ENCODE results near the gene NDUFS7. TPM values are rescaled to one million over a fixed set of nuclear protein-coding genes. Genes with fewer than 3 reads are reported as not detected.
"Not testable (repeated sequence)": the region's sequence is repeated elsewhere in the genome, so short reads cannot be mapped to it uniquely, and the experiment has no call there.

Gene NDUFS7
- total and polyA plus RNA-seq, 12 donors = 4.7 to 286 (median 148) TPM

DNA sequence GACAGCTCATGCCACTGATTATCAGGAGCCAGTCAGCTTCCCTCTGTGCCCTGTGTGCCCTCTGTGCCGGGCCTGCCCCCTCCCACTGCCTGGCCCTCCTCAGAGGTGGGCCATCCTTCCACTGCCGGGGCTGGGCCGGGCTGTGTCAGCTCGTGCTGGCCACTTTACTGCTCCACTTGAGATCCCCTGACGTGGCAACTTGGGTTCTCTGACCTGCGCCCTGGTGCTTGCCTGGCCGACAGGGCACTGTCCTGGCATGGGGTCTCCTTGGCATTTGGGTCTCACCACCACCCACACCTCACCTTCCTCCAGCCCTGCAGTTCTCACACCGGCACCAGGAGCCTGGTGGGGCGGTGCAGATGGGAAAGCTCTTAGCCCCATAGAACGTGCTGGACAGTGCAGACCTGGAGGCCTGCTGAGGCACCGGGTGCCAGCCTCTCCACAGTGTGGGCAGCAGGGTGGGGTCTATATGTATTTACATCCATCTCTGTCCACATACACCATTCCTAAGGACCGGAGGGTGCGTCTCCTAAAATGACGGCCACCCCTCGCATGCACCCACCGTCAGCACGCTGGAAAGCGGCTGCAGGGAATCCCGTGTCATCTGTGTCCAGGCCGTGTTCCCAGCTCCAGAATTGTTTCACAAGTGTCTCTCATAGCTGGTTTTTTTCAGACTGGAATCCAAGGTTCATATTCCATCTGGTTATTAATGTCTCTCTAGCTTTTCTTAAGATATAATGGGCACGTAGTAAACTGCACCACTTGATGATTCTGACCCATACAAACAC lies 35.4 kb downstream of the NDUFS7 start:
- intact Hi-C loops (cut with DNase I) = no loop called here
- 86 to 91% (median 89%) methylated on average over 17 to 21 of the region's 21 CpGs for WGBS, 4 donors
- DNase-seq = no peak
- H3K4me1 ChIP-seq (replicated peaks in 1 of 2) = peaks cover 27 to 57% of the 10 kb centered on the region in 2 donors
- H3K4me3 ChIP-seq = no peak overlapping the region
- H3K36me3 ChIP-seq (replicated peaks in 1 of 2) = peaks cover 0 to 47% of the 10 kb centered on the region in 2 donors
- H3K9me3 ChIP-seq (replicated peaks in 1 of 3) = no peaks in the 10 kb centered on the region
- no peak for TF ChIP-seq POLR2A (IDR thresholded peaks at IDR 0.05)
- TF ChIP-seq, protein P1, sequence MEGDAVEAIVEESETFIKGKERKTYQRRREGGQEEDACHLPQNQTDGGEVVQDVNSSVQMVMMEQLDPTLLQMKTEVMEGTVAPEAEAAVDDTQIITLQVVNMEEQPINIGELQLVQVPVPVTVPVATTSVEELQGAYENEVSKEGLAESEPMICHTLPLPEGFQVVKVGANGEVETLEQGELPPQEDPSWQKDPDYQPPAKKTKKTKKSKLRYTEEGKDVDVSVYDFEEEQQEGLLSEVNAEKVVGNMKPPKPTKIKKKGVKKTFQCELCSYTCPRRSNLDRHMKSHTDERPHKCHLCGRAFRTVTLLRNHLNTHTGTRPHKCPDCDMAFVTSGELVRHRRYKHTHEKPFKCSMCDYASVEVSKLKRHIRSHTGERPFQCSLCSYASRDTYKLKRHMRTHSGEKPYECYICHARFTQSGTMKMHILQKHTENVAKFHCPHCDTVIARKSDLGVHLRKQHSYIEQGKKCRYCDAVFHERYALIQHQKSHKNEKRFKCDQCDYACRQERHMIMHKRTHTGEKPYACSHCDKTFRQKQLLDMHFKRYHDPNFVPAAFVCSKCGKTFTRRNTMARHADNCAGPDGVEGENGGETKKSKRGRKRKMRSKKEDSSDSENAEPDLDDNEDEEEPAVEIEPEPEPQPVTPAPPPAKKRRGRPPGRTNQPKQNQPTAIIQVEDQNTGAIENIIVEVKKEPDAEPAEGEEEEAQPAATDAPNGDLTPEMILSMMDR (IDR thresholded peaks at IDR 0.05) = no peak
- H3K27me3 ChIP-seq = no peaks in the 10 kb centered on the region
- H3K27ac ChIP-seq = peak overlapping the region in 1 of 5 donors; percentile 10

DNA sequence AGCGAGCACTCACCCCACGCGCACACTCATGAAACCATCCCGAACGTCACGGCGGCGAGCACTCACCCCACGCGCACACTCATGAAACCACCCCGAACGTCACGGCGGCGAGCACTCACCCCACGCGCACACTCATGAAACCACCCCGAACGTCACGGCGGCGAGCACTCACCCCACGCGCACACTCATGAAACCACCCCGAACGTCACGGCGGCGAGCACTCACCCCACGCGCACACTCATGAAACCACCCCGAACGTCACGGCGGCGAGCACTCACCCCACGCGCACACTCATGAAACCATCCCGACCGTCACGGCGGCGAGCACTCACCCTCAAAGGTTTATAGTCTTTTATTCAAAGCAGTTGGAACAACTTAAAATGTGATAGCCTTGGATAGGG lies 36.4 kb downstream of the NDUFS7 start:
- DNase-seq; H3K9me3 ChIP-seq (replicated peaks in 1 of 3); intact Hi-C loops (cut with DNase I); H3K4me3 ChIP-seq; H3K27me3 ChIP-seq; H3K27ac ChIP-seq: not testable (repeated sequence)
- WGBS, 4 donors = 87 to 94% (median 93%) methylated on average over 14 to 28 of the region's 43 CpGs
- Histone ChIP-seq H3K4me1 (replicated peaks in 1 of 2) (peaks cover 23 to 58% of the 10 kb centered on the region in 2 donors), H3K36me3 (replicated peaks in 1 of 2) (peaks cover 0 to 54% of the 10 kb centered on the region in 2 donors)

DNA sequence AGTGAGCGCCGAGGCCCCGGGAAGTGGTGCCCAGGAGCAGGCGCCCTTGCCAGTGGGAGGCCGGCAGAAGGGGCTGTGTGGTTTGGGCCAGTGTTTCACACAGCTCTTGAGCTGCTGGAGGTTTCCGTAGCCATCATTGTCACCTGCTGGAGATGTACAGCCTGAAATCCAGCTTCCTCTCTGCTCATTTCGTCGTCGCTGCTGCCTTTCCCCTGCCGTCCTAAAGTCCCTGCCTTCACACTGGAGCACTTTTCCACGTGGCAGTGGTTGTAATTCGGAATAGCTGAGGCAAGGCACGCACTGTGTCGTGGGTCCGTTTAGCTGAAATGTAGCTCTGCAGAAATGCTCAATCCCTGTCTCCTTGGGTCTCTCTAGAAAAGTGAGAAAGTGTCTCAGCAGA lies 36.9 kb downstream of the NDUFS7 start:
- 91 to 93% (median 92%) methylated on average over 15 of the region's 15 CpGs for WGBS, 4 donors
- Histone ChIP-seq H3K27ac (no peak overlapping the region), H3K36me3 (replicated peaks in 1 of 2) (peaks cover 0 to 59% of the 10 kb centered on the region in 2 donors), H3K4me1 (replicated peaks in 1 of 2) (peaks cover 18 to 59% of the 10 kb centered on the region in 2 donors), H3K4me3 (no peak overlapping the region), H3K27me3 (no peaks in the 10 kb centered on the region), H3K9me3 (replicated peaks in 1 of 3) (no peaks in the 10 kb centered on the region)
- TF ChIP-seq, protein P1 (IDR thresholded peaks at IDR 0.05) = no peak
- no peak for TF ChIP-seq POLR2A (IDR thresholded peaks at IDR 0.05)
- intact Hi-C loops (cut with DNase I) = no loop called here
- no peak for DNase-seq

DNA sequence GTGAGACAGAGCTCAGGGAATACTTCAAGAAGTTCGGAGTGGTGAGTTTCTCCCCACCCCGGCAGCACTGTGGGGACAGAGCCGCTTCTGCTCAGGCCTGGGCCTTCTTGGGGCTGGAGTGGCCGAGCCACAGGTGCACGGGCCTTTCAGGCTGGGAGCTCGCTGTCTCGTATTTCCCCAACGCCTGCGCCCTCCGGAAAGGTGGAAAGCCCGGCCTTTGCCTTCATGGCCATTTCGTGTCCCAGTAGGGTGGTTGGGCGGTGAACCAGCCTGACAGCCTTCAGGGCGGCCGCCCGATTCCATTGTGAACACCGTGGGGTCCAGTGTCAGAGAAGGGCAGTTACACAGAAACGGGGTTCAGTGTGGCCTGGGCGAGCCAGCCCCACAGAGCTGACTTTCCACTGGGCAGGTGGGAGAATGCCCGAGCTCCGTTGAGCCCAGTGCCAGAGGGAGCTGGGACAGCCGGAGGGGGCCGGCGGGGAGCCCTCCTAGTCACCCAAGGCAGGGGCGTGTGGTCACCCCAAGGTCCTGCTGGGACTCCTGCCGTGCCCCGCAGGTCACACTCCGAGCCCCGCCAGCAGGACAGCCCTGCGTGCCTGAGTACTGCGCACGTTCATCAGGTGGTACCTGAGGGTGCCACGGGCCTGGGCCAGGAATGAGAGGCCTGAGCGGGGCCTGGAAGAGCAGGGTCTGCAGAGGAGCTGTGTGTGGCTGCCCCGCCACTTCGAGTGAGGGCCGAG lies 37.7 kb downstream of the NDUFS7 start:
- peak overlapping the region; percentile 50 to 86 (median 65) for H3K27ac ChIP-seq
- TF ChIP-seq, protein P1 (IDR thresholded peaks at IDR 0.05) = no peak
- no peak for TF ChIP-seq POLR2A (IDR thresholded peaks at IDR 0.05)
- H3K4me3 ChIP-seq = no peak overlapping the region
- H3K36me3 ChIP-seq (replicated peaks in 1 of 2) = peaks cover 0 to 66% of the 10 kb centered on the region in 2 donors
- intact Hi-C loops (cut with DNase I) = no loop called here
- no peaks in the 10 kb centered on the region for H3K9me3 ChIP-seq (replicated peaks in 1 of 3)
- no peaks in the 10 kb centered on the region for H3K27me3 ChIP-seq
- DNase-seq = no peak
- H3K4me1 ChIP-seq (replicated peaks in 1 of 2) = peaks cover 10 to 51% of the 10 kb centered on the region in 2 donors
- WGBS, 4 donors = 89 to 92% (median 91%) methylated on average over 22 to 37 of the region's 37 CpGs
